ENCODE measurements around the gene HMGCS2.

- TF ChIP-seq POLR2A (IDR thresholded peaks at IDR 0.05) (no peak), CTCF (IDR thresholded peaks at IDR 0.05) (no peak), POLR2AphosphoS5 (IDR thresholded peaks at IDR 0.05) (no peak)
These were observed 25.6 kb upstream of the HMGCS2 start for GRCh38 chr1:119794230-119794875.

Measured in upper lobe of left lung (tissue), 4 donors.